Hepatocyte (in vitro differentiated cells): ENCODE data around the gene ZBTB16. TPM values are rescaled to one million over a fixed set of nuclear protein-coding genes. Genes with fewer than 3 reads are reported as not detected.

Source experiments
- DNase-seq: peaks from one replicate; pipeline ENCODE4 v3.0.0-alpha.2; 2016; ENCODE audit warnings: low spot score
- H2AFZ ChIP-seq: fragments of 200-600 bp; sonication (generic); 2 replicates; pipeline ENCODE4 v1.6.0; 2016; ENCODE audit warnings: antibody characterized with exemption, mild to moderate bottlenecking
- H3K27ac ChIP-seq: fragments of 200-600 bp; sonication (generic); 2 replicates; pipeline ENCODE4 v1.5.1; 2016; ENCODE audit warnings: mild to moderate bottlenecking
- H3K27me3 ChIP-seq: fragments of 200-600 bp; sonication (generic); 2 replicates; pipeline ENCODE4 v1.6.1; 2016
- H3K36me3 ChIP-seq: fragments of 200-600 bp; sonication (generic); replicated peaks from 2 replicates; pipeline ENCODE4 v1.5.1; 2016; ENCODE audit warnings: low read depth; ENCODE audit not compliant: insufficient read depth
- H3K4me1 ChIP-seq: fragments of 200-600 bp; sonication (generic); 2 replicates; pipeline ENCODE4 v1.5.1; 2016; ENCODE audit warnings: mild to moderate bottlenecking, moderate library complexity; ENCODE audit not compliant: insufficient read depth
- H3K4me2 ChIP-seq: fragments of 200-600 bp; sonication (generic); 2 replicates; pipeline ENCODE4 v1.6.0; 2016
- H3K4me3 ChIP-seq: fragments of 200-600 bp; sonication (generic); 2 replicates; pipeline ENCODE4 v1.5.1; 2016; ENCODE audit warnings: mild to moderate bottlenecking
- H3K79me2 ChIP-seq: fragments of 200-600 bp; sonication (generic); 2 replicates; pipeline ENCODE4 v1.6.0; 2017; ENCODE audit warnings: mild to moderate bottlenecking
- H3K9me2 ChIP-seq: fragments of 200-600 bp; sonication (generic); replicated peaks from 2 replicates; pipeline ENCODE4 v1.6.0; 2017; ENCODE audit warnings: mild to moderate bottlenecking; ENCODE audit not compliant: insufficient read depth
- H3K9me3 ChIP-seq: fragments of 200-600 bp; sonication (generic); 2 replicates; pipeline ENCODE4 v1.5.1; 2016; ENCODE audit warnings: low read depth, mild to moderate bottlenecking
- H4K20me1 ChIP-seq: fragments of 200-600 bp; sonication (generic); 2 replicates; pipeline ENCODE4 v1.6.0; 2016; ENCODE audit warnings: mild to moderate bottlenecking; ENCODE audit not compliant: insufficient read depth, poor library complexity, severe bottlenecking
- CTCF ChIP-seq: fragments of 200-600 bp; sonication (generic); IDR thresholded peaks from 2 replicates; pipeline ENCODE4 v1.5.1; 2016; ENCODE audit warnings: antibody characterized with exemption, mild to moderate bottlenecking; ENCODE audit not compliant: poor library complexity
- EZH2 ChIP-seq: fragments of 200-600 bp; sonication (generic); IDR thresholded peaks from 2 replicates; pipeline ENCODE4 v1.6.1; 2016; ENCODE audit warnings: antibody characterized with exemption, mild to moderate bottlenecking, borderline replicate concordance
- EZH2phosphoT487 ChIP-seq: fragments of 200-600 bp; sonication (generic); IDR thresholded peaks from one replicate; pipeline ENCODE4 v1.6.1; 2018; ENCODE audit warnings: antibody characterized with exemption, mild to moderate bottlenecking, low read depth, moderate library complexity; ENCODE audit not compliant: unreplicated experiment, severe bottlenecking
- WGBS: methylation state at CpG from one replicate; pipeline ENCODE4 v1.1.6; 2016; ENCODE audit warnings: low lambda C conversion rate; ENCODE audit errors: missing lambda C conversion rate; 5-methylcytosine and 5-hydroxymethylcytosine counted together
- polyA plus RNA-seq: library from polyadenylated mRNA; unstranded; fragments of >200 nt; fragmentation: Nextera tagmentation; extraction: Ambion mirVana; gene quantifications from 2 replicates; pipeline ENCODE4 v1.2.1, GENCODE V29; 2016
- total RNA-seq: library from RNA; depleted of rRNA; stranded (reverse); fragments of >200 nt; gene quantifications from 2 replicates; pipeline ENCODE4 v1.2.3, GENCODE V29; 2014

Gene ZBTB16
- total and polyA plus RNA-seq, 2 experiments from 2014 or later, result 30.1 to 52.3 TPM

DNA sequence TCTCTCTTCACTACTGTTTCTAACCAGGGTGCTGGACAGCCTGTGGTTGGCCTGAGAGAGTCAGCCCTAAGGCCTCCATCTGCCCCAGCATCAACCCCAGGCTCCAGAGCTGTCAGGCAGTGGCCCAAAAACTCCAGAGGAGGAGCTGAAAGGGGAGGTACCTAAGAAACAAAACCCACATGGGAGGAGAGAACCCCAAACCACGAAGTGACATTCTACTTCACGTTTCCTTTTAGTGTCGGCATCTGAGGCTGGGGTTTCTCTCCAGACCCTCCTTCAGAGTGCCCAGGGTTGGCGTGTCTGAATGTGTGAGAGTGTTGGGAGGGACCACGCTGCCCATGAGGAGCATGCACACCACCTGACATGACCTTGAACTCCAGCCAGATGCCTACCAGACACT, 166.8 kb downstream of the ZBTB16 start:
- Histone ChIP-seq H3K4me3 (no peak overlapping the region), H4K20me1 (no peaks in the 10 kb centered on the region), H3K27ac (no peak overlapping the region), H3K4me1 (no peaks in the 10 kb centered on the region), H3K79me2 (peaks cover 7% of the 10 kb centered on the region), H3K9me3 (no peaks in the 10 kb centered on the region), H3K27me3 (no peaks in the 10 kb centered on the region), H2AFZ (no peak overlapping the region), H3K36me3 (no peaks in the 10 kb centered on the region), H3K4me2 (no peak overlapping the region), H3K9me2 (no peaks in the 10 kb centered on the region)
- DNase-seq, result no peak
- WGBS, result 90% methylated on average over 5 of the region's 5 CpGs
- TF ChIP-seq EZH2phosphoT487, result no peak
- no peak for TF ChIP-seq CTCF
- no peak for TF ChIP-seq EZH2

GRCh38 chr11:114228435-114229411, 169.2 kb downstream of the ZBTB16 start:
- TF ChIP-seq CTCF (no peak), EZH2 (no peak), EZH2phosphoT487 (no peak)

GRCh38 chr11:114230031-114230704, 170.7 kb downstream of the ZBTB16 start:
- no peaks in the 10 kb centered on the region for H3K27me3 ChIP-seq

More at GRCh38 chr11:114228435-114229411, 169.2 kb downstream of the ZBTB16 start:
- Histone ChIP-seq H3K79me2 (peaks cover 7% of the 10 kb centered on the region), H3K27ac (no peak overlapping the region), H3K9me3 (no peaks in the 10 kb centered on the region), H4K20me1 (peaks cover 3% of the 10 kb centered on the region), H3K4me3 (no peak overlapping the region), H3K9me2 (no peaks in the 10 kb centered on the region), H3K27me3 (no peaks in the 10 kb centered on the region), H3K36me3 (no peaks in the 10 kb centered on the region), H3K4me2 (no peak overlapping the region), H2AFZ (no peak overlapping the region), H3K4me1 (peaks cover 7% of the 10 kb centered on the region)
- DNase-seq, result no peak
- 77% methylated on average over 23 of the region's 24 CpGs for WGBS

More at GRCh38 chr11:114230031-114230704, 170.7 kb downstream of the ZBTB16 start:
- no peak overlapping the region for H3K27ac ChIP-seq
- no peaks in the 10 kb centered on the region for H3K9me2 ChIP-seq
- peaks cover 8% of the 10 kb centered on the region for H4K20me1 ChIP-seq
- H3K79me2 ChIP-seq, result peaks cover 9% of the 10 kb centered on the region
- H3K36me3 ChIP-seq, result no peaks in the 10 kb centered on the region
- WGBS, result 82% methylated on average over 15 of the region's 15 CpGs
- no peak for DNase-seq
- H3K4me2 ChIP-seq, result no peak overlapping the region
- H3K9me3 ChIP-seq, result no peaks in the 10 kb centered on the region
- TF ChIP-seq CTCF (no peak), EZH2 (no peak), EZH2phosphoT487 (no peak)
- H3K4me1 ChIP-seq, result peaks cover 11% of the 10 kb centered on the region
- no peak overlapping the region for H2AFZ ChIP-seq
- no peak overlapping the region for H3K4me3 ChIP-seq
